CD4-positive, alpha-beta T cell treated with Interleukin-15 for 1 hour (primary cell): ENCODE results near the gene OR6C70.
"Not testable (repeated sequence)": the region's sequence is repeated elsewhere in the genome, so short reads cannot be mapped to it uniquely, and the experiment has no call there.

Source experiments
- DNase-seq: peaks from one replicate; pipeline ENCODE4 v3.0.0-alpha.2; 2020

OR6C70 gene

DNA sequence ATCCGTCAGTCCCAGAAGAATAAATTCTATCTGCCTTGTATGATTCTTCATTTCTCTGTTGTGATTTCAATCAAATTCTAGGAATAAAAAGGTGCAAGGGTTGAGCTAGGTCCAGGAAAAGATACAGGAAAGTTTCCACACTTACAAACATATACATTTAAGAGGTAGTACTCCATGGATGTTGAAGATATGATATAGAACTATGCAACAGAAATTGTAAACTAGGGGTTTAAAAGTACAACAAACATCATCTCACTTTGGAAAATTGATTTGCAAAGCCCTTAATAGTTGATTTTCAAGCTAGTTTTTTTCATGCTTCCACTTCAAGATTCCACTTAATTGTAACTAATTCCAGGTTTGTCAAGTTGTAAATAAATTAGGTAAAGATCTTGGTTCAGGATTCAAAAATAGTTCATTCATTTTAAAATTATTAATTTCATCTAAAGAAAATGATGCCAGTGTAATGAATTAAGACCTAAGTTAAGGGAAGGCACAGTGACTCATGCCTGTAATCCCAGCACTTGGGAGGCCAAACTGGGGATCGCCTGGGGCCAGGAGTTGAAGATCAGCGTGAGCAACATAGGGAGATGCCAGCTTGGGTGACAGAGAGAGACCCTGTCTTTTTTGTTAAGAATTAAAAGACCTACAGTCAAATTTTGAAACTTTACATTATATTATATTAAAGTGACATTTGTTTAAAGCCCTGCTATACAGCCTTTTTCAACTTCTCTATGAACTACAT lies at the start of gene OR6C70:
TSS of gene OR6C70 (minus strand) at position 51 of the 742 bp plus-strand sequence. CDS start at position 51, 0 bp downstream.
- no peak for DNase-seq

DNA sequence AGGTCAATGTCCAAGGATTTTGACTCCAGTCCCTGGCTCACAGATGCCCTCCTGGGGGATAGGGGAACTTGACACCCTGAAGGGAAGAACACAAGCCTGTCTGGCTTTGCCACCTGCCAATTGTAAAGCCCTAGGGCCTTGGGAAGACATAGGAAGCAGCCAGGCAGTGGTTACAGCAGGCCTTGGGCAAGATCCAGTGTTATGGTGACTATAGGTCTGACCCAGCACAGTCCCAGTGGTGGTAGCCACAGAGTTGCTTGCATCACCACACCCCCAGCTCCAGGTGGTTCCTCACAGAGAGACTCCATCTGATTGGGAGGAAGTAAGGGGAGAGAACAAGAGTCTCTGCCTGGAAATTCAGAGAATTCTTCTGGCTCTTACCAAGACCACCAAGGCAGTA lies 46.5 kb upstream of the OR6C70 start:
- DNase-seq, result no peak

DNA sequence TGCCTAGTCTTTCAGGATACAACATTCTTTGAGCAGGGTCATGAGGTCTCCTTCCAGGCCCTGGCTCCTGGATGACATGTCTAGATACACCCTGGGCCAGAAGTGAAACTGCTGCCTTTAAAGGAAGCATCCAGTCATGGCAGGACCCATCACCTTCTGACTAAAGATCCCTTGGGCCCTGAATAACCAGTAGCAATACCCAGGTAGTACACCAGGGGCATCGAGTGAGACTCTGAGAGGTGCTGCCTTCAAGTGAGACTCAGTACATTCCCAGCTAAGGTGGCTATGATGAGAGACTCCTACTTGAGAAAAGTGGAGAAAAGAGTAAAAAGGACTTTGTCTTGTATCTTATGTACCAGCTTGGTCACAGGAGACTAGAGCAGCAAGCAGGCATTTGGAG lies 45.8 kb upstream of the OR6C70 start:
- no peak for DNase-seq

DNA sequence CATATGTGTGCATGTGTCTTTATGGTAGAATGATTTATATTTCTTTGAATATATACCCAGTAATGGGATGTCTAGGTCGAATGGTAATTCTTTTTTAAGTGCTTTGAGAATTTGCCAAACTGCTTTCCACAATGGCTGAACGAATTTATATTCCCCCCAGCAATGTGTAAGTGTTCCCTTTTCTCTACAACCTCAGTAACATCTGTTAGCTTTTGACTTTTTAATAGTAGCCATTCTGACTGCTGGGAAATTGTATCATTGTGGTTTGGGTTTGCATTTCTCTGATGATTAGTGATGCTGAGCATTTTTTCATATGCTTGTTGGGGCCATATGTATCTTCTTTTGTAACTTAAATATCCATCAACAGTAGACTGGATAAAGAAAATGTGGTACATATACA lies 31.7 kb upstream of the OR6C70 start:
- DNase-seq, result no peak

DNA sequence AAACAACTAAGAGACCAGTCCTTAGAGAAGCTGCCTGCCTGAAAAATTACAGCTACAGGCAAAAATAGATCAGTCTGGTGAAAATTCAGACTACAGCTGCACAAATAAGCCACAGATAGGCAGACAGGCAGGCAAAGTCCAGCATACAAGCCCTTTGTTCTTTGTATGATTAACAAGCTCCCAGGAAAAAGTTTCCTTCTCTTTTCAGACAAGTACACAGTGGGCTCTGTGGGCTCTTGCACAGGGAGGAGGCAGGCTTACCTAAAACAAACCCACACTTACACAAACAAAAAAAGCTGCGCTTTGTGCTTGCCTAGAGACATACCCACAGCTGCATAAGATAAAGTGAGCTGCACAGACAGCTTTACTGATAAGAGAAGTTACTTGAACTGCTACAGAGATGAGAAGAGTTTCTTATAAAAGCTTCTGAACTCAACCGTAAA lies 29.9 kb upstream of the OR6C70 start:
- no peak for DNase-seq

DNA sequence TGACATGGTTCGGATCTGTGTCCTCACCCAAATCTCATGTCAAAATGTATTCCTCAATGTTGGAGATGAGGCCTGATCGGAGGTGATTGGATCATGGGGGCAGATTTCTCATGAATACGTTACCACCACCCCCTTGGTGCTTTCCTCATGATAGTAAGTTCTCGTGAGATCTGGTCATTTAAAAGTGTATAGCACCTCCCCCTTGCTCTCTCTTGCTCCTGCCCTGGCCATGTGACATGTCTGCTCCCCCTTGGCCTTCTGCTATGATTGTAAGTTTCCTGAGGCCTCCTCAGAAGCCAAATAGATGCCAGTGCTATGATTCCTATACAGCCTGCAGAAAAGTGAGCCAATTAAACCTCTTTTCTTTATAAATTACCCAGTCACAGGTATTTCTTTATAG lies 29.3 kb upstream of the OR6C70 start:
- no peak for DNase-seq

DNA sequence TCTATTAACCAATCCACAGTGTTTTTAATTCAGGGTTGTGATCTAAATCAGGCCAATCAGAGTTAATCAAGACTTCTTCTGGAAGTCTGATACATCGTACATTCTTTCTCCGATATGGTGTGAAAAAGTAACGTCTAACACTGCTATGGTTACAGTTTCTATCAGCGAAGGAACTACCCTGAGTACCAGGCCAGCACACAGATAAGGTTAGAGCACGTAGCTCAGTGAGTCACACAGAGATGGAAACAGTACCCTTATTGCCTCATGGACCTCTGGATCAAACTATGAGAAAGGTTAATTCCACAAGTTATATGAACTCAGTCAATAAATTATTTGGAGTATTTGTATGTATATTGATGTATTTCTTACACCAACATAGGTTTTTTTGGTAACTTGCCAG lies 25.6 kb upstream of the OR6C70 start:
- DNase-seq, result no peak

DNA sequence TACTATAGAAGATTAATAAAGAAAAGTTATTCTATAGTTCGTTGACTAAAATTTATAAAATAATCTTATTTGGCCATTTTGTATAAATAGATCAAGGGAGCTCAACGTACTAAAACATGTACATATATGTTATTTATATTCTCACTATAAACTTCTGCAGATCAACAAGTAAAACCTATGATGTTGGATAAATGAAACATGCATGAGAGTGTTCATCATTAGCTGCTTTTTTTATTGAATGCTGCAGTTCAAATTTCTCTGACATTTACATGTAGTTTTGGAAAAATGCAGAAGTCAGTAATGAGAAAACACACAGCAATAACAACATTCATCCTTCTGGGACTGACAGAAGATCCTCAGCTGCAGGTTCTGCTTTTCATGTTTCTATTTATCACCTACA lies 22.1 kb upstream of the OR6C70 start, which contains the start of gene OR6C68:
TSS of gene OR6C68 (plus strand) at position 301 of the 400 bp plus-strand sequence. CDS start at position 301, 0 bp downstream.
- no peak for DNase-seq

DNA sequence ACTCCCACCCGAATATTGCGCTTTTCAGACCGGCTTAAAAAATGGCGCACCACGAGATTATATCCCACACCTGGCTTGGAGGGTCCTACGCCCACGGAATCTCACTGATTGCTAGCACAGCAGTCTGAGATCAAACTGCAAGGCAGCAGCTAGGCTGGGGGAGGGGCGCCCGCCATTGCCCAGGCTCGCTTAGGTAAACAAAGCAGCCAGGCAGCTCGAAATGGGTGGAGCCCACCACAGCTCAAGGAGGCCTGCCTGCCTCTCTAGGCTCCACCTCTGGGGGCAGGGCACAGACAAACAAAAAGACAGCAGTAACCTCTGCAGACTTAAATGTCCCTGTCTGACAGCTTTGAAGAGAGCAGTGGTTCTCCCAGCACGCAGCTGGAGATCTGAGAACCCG lies 14.3 kb upstream of the OR6C70 start:
- DNase-seq, result not testable (repeated sequence)

DNA sequence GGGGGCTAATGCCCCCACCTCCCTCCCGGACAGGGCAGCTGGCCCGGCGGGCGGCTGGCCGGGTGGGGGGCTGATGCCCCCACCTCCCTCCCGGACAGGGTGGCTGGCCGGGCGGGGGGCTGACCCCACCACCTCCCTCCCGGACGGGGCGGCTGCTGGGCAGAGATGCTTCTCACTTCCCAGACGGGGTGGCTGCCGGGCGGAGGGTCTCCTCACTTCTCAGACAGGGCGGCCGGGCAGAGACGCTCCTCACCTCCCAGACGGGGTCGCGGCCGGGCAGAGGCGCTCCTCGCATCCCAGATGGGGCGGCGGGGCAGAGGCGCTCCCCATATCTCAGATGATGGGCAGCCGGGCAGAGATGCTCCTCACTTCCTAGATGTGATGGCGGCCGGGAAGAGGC lies 9.2 kb upstream of the OR6C70 start:
- not testable (repeated sequence) for DNase-seq

DNA sequence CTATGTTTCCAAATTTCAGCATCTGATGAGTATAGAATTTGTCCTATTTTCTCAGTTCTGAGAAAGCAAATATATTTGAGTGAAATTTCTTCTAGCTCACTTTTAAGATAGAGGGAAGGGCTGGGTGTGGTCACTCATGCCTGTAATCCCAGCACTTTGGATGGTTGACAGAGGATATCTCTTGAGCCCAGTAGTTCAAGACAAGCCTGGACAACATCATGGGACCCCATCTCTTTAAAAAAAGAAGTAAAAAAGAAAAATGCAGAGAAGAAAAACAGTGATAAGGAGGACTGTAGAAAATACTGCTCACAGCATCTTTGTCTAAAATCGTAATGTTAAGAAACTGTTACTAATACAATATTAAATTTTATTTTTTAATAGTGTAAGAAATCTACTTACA lies 2.3 kb upstream of the OR6C70 start:
- no peak for DNase-seq

DNA sequence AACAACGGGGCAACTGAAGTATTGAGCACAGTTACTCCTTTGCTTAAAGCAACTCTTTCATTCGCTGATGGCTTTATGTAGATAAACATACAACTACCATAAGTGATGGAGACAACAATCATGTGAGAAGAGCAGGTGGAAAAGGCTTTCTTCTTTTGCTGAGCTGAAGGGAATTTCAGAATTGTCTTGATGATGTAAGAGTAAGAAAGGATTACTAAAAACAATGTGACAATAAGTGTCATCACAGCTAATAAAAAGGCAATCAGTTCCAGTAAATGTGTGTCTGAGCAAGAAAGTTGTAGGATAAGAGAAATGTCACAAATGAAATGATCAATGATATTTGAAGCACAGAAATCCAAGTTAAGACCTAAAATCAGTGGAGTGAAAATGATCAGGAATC lies 647 bp downstream of the OR6C70 start:
- DNase-seq, result no peak

DNA sequence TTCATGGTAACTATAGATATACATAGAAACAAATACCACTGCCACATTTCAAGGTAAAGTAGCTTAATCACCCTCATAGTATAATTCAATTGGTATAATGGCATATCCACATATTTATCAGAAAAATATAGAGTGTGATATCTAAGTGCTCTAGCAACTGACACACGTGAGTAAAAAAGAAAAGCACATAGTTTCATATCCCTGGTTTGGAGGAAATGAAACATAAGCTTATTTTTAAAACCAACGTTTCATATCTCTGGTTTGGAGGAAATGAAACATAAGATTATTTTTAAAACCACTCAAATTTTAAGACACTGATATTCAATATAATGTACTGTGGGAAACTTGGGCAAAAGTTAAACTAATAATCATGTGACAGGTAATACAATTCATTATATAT lies 2.1 kb downstream of the OR6C70 start:
- no peak for DNase-seq

DNA sequence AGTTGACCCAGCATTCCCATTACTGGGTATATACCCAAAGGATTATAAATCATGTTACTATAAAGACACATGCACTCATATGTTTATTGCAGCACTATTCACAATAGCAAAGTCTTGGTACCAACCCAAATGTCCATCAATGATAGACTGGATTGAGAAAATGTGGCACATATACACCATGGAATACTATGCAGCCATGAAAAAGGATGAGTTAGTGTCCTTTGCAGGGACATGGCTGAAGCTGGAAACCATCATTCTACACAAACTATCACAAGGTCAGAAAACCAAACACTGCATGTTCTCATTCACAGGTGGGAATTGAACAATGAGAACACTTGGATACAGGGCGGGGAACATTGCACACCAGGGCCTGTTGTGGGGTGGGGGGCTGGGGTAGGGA lies 5.0 kb downstream of the OR6C70 start:
- DNase-seq, result not testable (repeated sequence)

DNA sequence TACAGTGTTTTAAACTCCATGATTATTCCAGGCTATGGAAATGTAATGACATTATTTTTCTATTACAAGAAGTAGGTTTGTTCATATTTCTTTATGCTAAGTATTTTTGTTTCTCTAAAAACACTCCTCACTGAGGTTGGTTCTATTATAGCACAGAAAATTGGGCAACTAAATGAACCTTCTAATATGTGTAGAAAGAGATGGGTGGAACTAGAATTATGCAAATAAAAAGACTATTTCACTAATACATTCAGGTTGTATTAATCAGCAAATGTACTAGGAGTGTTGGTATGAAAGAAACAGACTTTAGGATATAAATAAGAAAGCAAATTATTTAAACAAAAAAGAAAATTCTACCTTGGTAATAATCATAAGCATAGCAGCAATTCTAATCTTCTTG lies 21.1 kb downstream of the OR6C70 start:
- no peak for DNase-seq

DNA sequence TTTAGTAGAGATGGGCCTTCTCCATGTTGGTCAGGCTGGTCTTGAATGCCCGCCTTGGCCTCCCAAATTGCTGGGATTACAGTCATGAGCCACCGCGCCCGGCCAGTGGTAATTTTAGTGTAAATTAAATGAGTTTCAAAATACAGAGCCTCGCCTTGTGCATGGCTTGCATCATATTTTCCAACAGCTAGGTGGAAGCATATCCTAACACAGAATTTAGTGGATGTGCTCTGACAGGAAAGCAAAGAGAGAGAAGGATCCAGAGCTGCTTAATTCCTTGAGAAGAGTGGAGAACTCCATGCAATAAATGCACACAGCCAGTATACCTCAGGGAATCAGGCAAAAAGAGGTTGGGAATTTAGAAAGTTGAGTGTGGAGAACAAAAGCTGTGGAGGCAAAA lies 23.6 kb downstream of the OR6C70 start:
- no peak for DNase-seq

DNA sequence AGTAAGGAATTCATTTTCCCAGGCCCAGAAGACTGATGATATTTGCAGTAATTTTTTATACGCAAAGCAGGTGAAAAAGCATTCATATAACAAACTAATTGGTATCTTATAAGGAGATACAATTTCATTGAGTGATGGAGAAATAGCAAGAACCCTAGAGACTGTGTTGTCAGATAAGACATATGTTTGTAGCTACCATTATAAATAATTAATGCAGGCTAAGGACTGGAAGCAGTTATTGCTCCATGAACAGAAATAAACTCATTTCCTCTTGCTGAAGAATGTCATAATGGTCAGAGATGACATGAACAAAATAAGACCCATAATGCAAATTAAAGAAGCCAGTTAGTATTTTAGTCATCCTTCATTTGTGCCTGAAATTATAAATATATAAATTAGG lies 24.6 kb downstream of the OR6C70 start:
- no peak for DNase-seq

DNA sequence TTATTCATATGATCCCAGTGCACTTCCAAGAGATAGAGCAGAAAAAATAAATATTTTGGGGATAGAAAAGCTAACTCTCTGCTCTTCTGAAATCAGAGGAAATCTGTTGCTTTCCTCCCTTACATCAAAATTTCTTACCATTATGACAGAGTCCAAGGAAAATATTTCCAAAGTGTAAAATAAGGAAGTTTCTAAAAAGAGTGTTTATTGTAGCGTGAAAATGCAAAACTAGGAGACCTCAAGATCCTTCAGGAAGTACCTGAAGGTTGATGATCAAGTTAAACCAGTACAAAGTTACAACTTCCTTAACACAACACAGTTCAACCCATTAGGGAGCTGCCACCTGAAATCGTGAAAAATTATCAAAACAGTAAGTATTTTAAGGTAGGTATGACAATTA lies 26.2 kb downstream of the OR6C70 start, which contains the start of gene OR6C2:
TSS of gene OR6C2 (plus strand) at position 301 of the 400 bp plus-strand sequence. CDS start 8,138 bp downstream, outside the sequence.
- DNase-seq, result no peak

DNA sequence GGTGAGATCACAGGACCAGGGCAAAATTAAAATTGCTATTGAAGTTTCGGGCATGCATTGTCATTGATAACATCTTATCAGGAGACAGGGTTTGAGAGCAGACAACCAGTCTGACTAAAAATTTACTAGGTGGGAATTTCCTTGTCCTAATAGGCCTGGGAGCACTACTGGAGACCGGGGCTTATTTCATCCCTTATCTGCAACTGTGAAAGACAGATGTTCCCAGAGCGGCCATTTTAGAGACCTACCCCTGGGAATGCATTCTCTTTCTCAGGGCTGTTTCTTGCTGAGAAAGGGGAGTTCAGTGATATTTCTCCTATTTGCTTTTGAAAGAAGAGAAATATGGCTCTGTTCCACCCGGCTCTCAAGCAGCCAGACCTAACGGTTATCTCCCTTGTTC lies 28.7 kb downstream of the OR6C70 start:
- not testable (repeated sequence) for DNase-seq

DNA sequence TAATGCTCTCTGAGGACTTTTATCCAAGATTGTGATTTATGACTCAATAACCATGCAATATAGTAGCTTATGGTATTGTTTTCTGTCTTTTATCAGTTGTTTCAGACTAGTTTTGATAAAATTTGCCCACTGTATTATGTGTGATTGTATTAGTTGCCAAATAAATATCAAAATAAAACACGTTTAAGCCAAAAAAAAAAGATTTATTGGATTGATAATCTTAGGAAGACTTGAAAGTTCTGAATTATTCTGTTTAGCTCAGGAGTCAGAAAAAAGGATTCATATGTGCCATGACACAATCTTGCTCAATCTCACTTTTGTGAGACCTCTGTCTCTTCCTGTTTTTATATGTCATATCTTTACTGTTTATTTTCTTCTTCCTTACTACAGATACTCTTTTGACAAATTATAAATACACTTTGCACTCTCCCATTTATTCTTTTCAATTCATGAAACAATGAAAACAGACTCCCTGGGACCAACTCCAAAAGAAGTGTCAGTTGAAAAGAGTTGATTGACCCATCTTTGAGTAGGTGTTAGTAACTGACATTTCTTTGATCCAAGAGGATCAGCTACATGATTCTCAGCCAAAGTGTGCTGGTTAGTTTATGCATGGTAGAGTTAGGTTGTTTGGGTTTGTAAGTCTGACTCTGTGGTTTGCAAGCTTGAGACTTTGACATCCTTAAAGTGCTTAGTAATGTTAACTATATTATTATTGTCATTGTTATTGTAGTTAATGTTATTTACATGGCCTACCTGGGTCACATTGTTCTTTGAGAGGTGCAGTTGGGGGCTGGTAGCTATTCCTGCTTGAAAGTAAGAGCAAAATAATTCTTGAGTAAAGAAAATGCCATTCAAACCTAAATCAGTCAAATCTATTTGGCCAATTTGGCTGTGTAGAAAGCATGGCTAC lies 41.4 kb downstream of the OR6C70 start:
- DNase-seq, result no peak

DNA sequence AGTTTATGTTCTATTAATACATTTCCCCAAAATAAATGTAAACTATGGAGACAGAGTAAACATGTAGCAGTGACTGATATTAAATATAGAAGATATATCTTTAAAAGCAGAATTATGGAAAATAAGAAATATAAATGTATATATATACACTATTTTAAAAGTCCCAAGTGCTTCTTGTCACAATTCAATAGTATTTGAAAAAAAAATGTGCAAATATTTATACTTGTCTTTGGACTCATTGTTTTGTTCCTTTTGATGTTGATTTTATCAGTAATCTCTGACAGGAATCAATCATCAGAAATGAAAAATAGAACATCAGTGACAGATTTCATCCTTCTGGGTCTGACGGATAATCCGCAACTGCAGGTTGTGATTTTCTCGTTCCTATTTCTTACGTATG lies 44.0 kb downstream of the OR6C70 start, which contains the start of gene OR6C76:
TSS of gene OR6C76 (plus strand) at position 301 of the 400 bp plus-strand sequence. CDS start at position 301, 0 bp downstream.
- no peak for DNase-seq

DNA sequence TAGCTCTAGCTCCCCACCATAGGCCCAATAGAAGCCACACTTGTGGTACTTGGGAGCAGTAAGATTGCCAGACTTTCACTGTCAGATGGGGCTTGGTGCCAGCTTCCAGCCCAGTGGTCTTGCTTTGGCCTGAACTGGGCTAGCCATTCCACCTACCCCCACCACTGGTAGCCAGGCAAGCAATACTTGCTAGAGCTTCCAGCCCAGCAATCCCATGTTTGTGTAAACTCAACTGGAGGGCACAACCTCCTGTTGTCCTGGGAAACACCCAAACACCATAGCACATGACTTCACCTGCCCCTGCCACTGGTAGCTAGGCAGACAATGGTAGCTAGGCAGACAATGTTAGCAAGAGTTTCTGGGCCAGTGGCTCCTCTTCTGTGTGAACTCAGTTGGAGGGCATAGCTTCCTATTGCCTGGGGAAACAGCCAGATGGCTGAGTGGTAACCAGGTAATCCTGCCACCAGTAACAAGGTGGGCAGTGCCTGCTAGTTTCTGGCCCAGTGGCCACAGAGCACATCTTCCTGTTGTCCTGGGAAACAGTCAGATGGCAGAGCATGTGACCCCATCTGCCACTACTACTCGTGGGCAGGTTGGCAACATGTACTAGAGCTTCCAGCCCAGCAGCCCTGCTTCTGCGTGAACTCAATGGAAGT lies 49.5 kb downstream of the OR6C70 start:
- DNase-seq, result no peak
